IMR-90 (cell line): Measurements from ENCODE around the gene SLAMF6. TPM values are rescaled to one million over a fixed set of nuclear protein-coding genes. Genes with fewer than 3 reads are reported as not detected.

Experiments
- ATAC-seq: fragments of 200-7000 bp; cut with Tn5 transposase; 2 replicates; pipeline ENCODE4 v1.9.1; 2020; ENCODE audit warnings: low read depth, mild to moderate bottlenecking, moderate library complexity
- BruUV-seq: library from RNA; stranded (reverse); fragments of 400-500 nt; replicated peaks from 2 replicates; lab custom pipeline; 2021; lab: Mats Ljungman, UMichigan
- CTCF ChIA-PET: fragments of 300-600 bp; formaldehyde crosslinking; extraction: SDS; loops from one replicate; lab custom pipeline; 2021; ENCODE audit warnings: antibody characterized with exemption; lab: Yijun Ruan, JAX
- POLR2A ChIA-PET: fragments of 300-600 bp; sonication (Branson Sonifier 250); formaldehyde crosslinking; loops from one replicate; lab custom pipeline; 2022; ENCODE audit warnings: antibody characterized with exemption; ENCODE audit not compliant: unreplicated experiment; lab: Charles Lee
- DNase-seq: peaks from one replicate; pipeline ENCODE4 v3.0.0; 2013
- H2AFZ ChIP-seq: replicated peaks from 2 replicates; pipeline ENCODE3; 2013; ENCODE audit warnings: low read length, mild to moderate bottlenecking; ENCODE audit not compliant: poor library complexity
- H2AK5ac ChIP-seq: 2 replicates; pipeline ENCODE4 v1.6.1; 2013; ENCODE audit warnings: low read depth, low read length, inconsistent platforms
- H2AK9ac ChIP-seq: replicated peaks from 2 replicates; pipeline ENCODE3; 2013; ENCODE audit warnings: mild to moderate bottlenecking, low read depth, low read length, moderate library complexity; ENCODE audit not compliant: poor library complexity
- H2BK120ac ChIP-seq: 2 replicates; pipeline ENCODE4 v1.6.1; 2013; ENCODE audit warnings: low read depth, low read length, inconsistent platforms
- H2BK15ac ChIP-seq: 3 replicates; pipeline ENCODE4 v1.6.1; 2013; ENCODE audit warnings: low read depth, low read length, inconsistent platforms
- H2BK20ac ChIP-seq: 2 replicates; pipeline ENCODE4 v1.6.1; 2013; ENCODE audit warnings: low read depth, mild to moderate bottlenecking, inconsistent platforms, low read length, moderate library complexity
- H2BK5ac ChIP-seq: 2 replicates; pipeline ENCODE4 v1.6.1; 2013; ENCODE audit warnings: mild to moderate bottlenecking, low read depth, low read length, inconsistent platforms; ENCODE audit not compliant: poor library complexity, severe bottlenecking
- H3K14ac ChIP-seq: replicated peaks from 2 replicates; pipeline ENCODE4 v1.6.1; 2013; ENCODE audit warnings: low read depth, low read length, inconsistent platforms
- H3K18ac ChIP-seq: 2 replicates; pipeline ENCODE4 v1.6.1; 2013; ENCODE audit warnings: low read depth, low read length, control low read depth
- H3K23ac ChIP-seq: 2 replicates; pipeline ENCODE4 v1.6.1; 2013; ENCODE audit warnings: low read depth, low read length, inconsistent platforms
- H3K27ac ChIP-seq: 2 replicates; pipeline ENCODE4 v1.5.1; 2013; ENCODE audit warnings: mild to moderate bottlenecking, control low read depth, low read length; ENCODE audit not compliant: insufficient read depth
- H3K27me3 ChIP-seq: 2 replicates; pipeline ENCODE4 v1.6.1; 2013; ENCODE audit warnings: low read length; ENCODE audit not compliant: control insufficient read depth, insufficient read depth
- H3K36me3 ChIP-seq: 2 replicates; pipeline ENCODE4 v1.6.1; 2013; ENCODE audit warnings: low read length, mixed read lengths; ENCODE audit not compliant: control insufficient read depth, insufficient read depth
- H3K4ac ChIP-seq: 2 replicates; pipeline ENCODE4 v1.6.1; 2013; ENCODE audit warnings: low read depth, low read length, inconsistent platforms
- H3K4me1 ChIP-seq: 2 replicates; pipeline ENCODE4 v1.6.1; 2013; ENCODE audit warnings: low read length, mixed read lengths; ENCODE audit not compliant: control insufficient read depth, insufficient read depth
- H3K4me2 ChIP-seq: 2 replicates; pipeline ENCODE4 v1.6.1; 2013; ENCODE audit warnings: low read depth, mild to moderate bottlenecking, control low read depth, low read length, moderate library complexity
- H3K4me3 ChIP-seq: 2 replicates; pipeline ENCODE4 v1.5.1; 2013; ENCODE audit warnings: low read depth, mild to moderate bottlenecking, control low read depth, low read length, moderate library complexity; ENCODE audit not compliant: insufficient read depth
- H3K56ac ChIP-seq: 2 replicates; pipeline ENCODE4 v1.6.1; 2013; ENCODE audit warnings: low read length, inconsistent platforms; ENCODE audit not compliant: insufficient read depth; ENCODE audit errors: extremely low read depth
- H3K79me1 ChIP-seq, 2 experiments: 2 replicates each; pipeline ENCODE4 v1.6.1; 2013; ENCODE audit warnings: low read length in 2 of 2, inconsistent platforms in 1 of 2, low read depth in 1 of 2
- H3K9ac ChIP-seq: 2 replicates; pipeline ENCODE4 v1.6.1; 2013; ENCODE audit warnings: low read depth, low read length, control low read depth
- H3K9me1 ChIP-seq: 2 replicates; pipeline ENCODE4 v1.6.1; 2013; ENCODE audit warnings: low read length, inconsistent platforms; ENCODE audit not compliant: insufficient read depth
- H3K9me3 ChIP-seq: 2 replicates; pipeline ENCODE4 v1.6.1; 2013; ENCODE audit warnings: low read length; ENCODE audit not compliant: control insufficient read depth, insufficient read depth
- H4K20me1 ChIP-seq: 2 replicates; pipeline ENCODE4 v1.6.1; 2013; ENCODE audit warnings: low read length, inconsistent platforms; ENCODE audit not compliant: insufficient read depth
- H4K5ac ChIP-seq: 2 replicates; pipeline ENCODE4 v1.6.1; 2013; ENCODE audit warnings: mild to moderate bottlenecking, low read depth, low read length, control low read depth
- H4K8ac ChIP-seq, 2 experiments: 2 replicates each; pipeline ENCODE4 v1.6.1; 2013; ENCODE audit warnings: low read depth in 2 of 2, low read length in 2 of 2, control low read depth in 1 of 2, inconsistent platforms in 1 of 2
- H4K91ac ChIP-seq: 2 replicates; pipeline ENCODE4 v1.6.1; 2013; ENCODE audit warnings: low read depth, low read length, inconsistent platforms; ENCODE audit not compliant: insufficient read depth
- CHD1 ChIP-seq: IDR thresholded peaks from 2 replicates; pipeline ENCODE4 v1.6.1; 2012; ENCODE audit warnings: low read depth, low read length, improper control_type of control experiment
- CTCF ChIP-seq: conservative IDR thresholded peaks from 2 replicates; pipeline ENCODE4 v1.5.1; 2012; ENCODE audit warnings: mild to moderate bottlenecking, low read depth, low read length, improper control_type of control experiment
- ELK1 ChIP-seq: fragments of 150-350 bp; IDR thresholded peaks from 2 replicates; pipeline ENCODE4 v1.6.1; 2016; ENCODE audit warnings: low read depth, mild to moderate bottlenecking, low read length, moderate library complexity, borderline replicate concordance
- MAFK ChIP-seq: IDR thresholded peaks from 2 replicates; pipeline ENCODE4 v1.6.1; 2012; ENCODE audit warnings: low read depth, low read length, improper control_type of control experiment
- MXI1 ChIP-seq: IDR thresholded peaks from 2 replicates; pipeline ENCODE4 v1.6.1; 2012; ENCODE audit warnings: low read depth, mild to moderate bottlenecking, low read length, moderate library complexity, borderline replicate concordance
- NFE2L2 ChIP-seq: fragments of 150-350 bp; IDR thresholded peaks from 2 replicates; pipeline ENCODE4 v1.6.1; 2016; ENCODE audit warnings: low read depth, mild to moderate bottlenecking, low read length
- POLR2A ChIP-seq: IDR thresholded peaks from 2 replicates; pipeline ENCODE4 v1.6.1; 2012; ENCODE audit warnings: mild to moderate bottlenecking, low read depth, low read length
- RAD21 ChIP-seq: IDR thresholded peaks from 2 replicates; pipeline ENCODE4 v1.6.1; 2012; ENCODE audit warnings: low read length, improper control_type of control experiment
- SMC3 ChIP-seq: fragments of 150-350 bp; IDR thresholded peaks from 2 replicates; pipeline ENCODE4 v1.6.1; 2016; ENCODE audit warnings: low read depth, mild to moderate bottlenecking, antibody characterized with exemption, low read length, moderate library complexity
- USF2 ChIP-seq: fragments of 150-350 bp; IDR thresholded peaks from 2 replicates; pipeline ENCODE4 v1.6.1; 2017; ENCODE audit warnings: mild to moderate bottlenecking, antibody characterized with exemption, low read length, low read depth
- whole genome bisulfite sequencing, 2 experiments: methylation state at CpG; one replicate each; pipeline versions ENCODE4 v1.1.5 to v1.1.7; 2013; ENCODE audit warnings: missing lambda C conversion rate in 2 of 2; ENCODE audit not compliant: insufficient read length in 1 of 2; ENCODE audit errors: extremely low coverage in 2 of 2; 5-methylcytosine and 5-hydroxymethylcytosine counted together
- dilution Hi-C: fragments of 300-500 bp; cut with HindIII; formaldehyde crosslinking; loops from one replicate; pipeline ENCODE4 v1.14.3; 2018; ENCODE audit warnings: low sequenced_read_pairs; ENCODE audit not compliant: unreplicated experiment
- in situ Hi-C: fragments of 300-500 bp; cut with MboI; formaldehyde crosslinking; loops from 3 replicates; pipeline ENCODE4 v1.14.3; 2019; ENCODE audit warnings: low sequenced_read_pairs, inconsistent platforms, mixed read lengths
- intact Hi-C: fragments of 100-400 bp; cut with micrococcal nuclease; formaldehyde crosslinking; loops from 2 replicates; pipeline ENCODE4 v1.10.0; 2022
- polyA plus RNA-seq, 3 experiments: library from polyadenylated mRNA; depleted of rRNA; stranded (reverse); fragments of >200 nt; gene quantifications; 2 replicates each; pipeline ENCODE4 v1.2.3, GENCODE V29; 2012; ENCODE audit warnings: low replicate concordance in 1 of 3
- total RNA-seq: library from RNA; depleted of rRNA; stranded (reverse); fragments of >200 nt; gene quantifications from 2 replicates; pipeline ENCODE4 v1.2.3, GENCODE V29; 2012

SLAMF6 gene
- total and polyA plus RNA-seq, 2 of the 4 experiments (the other 2 are of a cell fraction): not detected

- Histone ChIP-seq H2BK120ac (no peak overlapping the region), H3K56ac (no peak overlapping the region), H3K23ac (no peak overlapping the region), H3K79me1 (no peaks in the 10 kb centered on the region), H4K8ac (no peak overlapping the region), H3K18ac (no peak overlapping the region), H3K4me1 (no peaks in the 10 kb centered on the region), H3K4me2 (no peak overlapping the region), H3K14ac (no peak overlapping the region), H2AK9ac (no peak overlapping the region), H3K4me3 (no peak overlapping the region), H3K27me3 (no peaks in the 10 kb centered on the region), H2BK15ac (no peak overlapping the region), H3K9ac (no peak overlapping the region), H3K36me3 (no peaks in the 10 kb centered on the region), H2BK5ac (no peak overlapping the region), H3K4ac (no peak overlapping the region), H2BK20ac (no peak overlapping the region), H3K27ac (no peak overlapping the region), H3K9me3 (no peaks in the 10 kb centered on the region), H2AK5ac (no peak overlapping the region), H4K5ac (no peak overlapping the region), H4K91ac (no peak overlapping the region), H3K9me1 (no peaks in the 10 kb centered on the region), H2AFZ (no peak overlapping the region), H4K20me1 (no peaks in the 10 kb centered on the region)
- TF ChIP-seq ELK1 (no peak), MAFK (no peak), USF2 (no peak), CTCF (no peak), SMC3 (no peak), MXI1 (no peak), CHD1 (no peak), RAD21 (no peak), NFE2L2 (no peak), POLR2A (no peak)
- no CpG with 5 or more reads among the region's 6 CpGs for WGBS, 2 experiments
- in situ Hi-C loops: no loop called here
- ChIA-PET POLR2A (no interaction called here), CTCF (interaction anchor here (0.6 kb wide), 1 partner anchor 79 kb away, joined by 3 read pairs; no protein-coding TSS in a partner anchor)
- DNase-seq (no peak), ATAC-seq (no peak)
- dilution Hi-C loops: no loop called here
- intact Hi-C loops: no loop called here
- BruUV-seq: no TSS peak
Observed at GRCh38 chr1:160465123-160465522, 57.9 kb downstream of the SLAMF6 start.
